Adipose tissue (tissue), 3 donors: ENCODE results near the gene FBXO42. TPM values are rescaled to one million over a fixed set of nuclear protein-coding genes. Genes with fewer than 3 reads are reported as not detected.
A peak's percentile ranks its signal among the peaks of the same experiment; 100 is the strongest.
"Not testable (repeated sequence)": the region's sequence is repeated elsewhere in the genome, so short reads cannot be mapped to it uniquely, and the experiment has no call there.

Experiments used
- H3K27ac ChIP-seq: one replicate; pipeline ENCODE4 v1.5.1; 2013; ENCODE audit warnings: low read depth, low read length
- WGBS, 3 donors: extraction: QIAGEN DNeasy Blood & Tissue Kit; methylation state at CpG; one replicate each; pipeline ENCODE4 v1.1.7; 2013; 5-methylcytosine and 5-hydroxymethylcytosine counted together
- polyA plus RNA-seq, 3 donors: library from polyadenylated mRNA; stranded (reverse); fragments of 200-250 nt; gene quantifications; one replicate each; pipeline ENCODE4 v1.2.3, GENCODE V29; 2013
- donor health status: healthy with polysubstance abuse.
- donor health status: Bipolar disorder and iron deficiency.
- donor health status: healthy.

FBXO42 gene
- polyA plus RNA-seq, 3 donors: 7.4 to 12.4 (median 10.1) TPM

DNA sequence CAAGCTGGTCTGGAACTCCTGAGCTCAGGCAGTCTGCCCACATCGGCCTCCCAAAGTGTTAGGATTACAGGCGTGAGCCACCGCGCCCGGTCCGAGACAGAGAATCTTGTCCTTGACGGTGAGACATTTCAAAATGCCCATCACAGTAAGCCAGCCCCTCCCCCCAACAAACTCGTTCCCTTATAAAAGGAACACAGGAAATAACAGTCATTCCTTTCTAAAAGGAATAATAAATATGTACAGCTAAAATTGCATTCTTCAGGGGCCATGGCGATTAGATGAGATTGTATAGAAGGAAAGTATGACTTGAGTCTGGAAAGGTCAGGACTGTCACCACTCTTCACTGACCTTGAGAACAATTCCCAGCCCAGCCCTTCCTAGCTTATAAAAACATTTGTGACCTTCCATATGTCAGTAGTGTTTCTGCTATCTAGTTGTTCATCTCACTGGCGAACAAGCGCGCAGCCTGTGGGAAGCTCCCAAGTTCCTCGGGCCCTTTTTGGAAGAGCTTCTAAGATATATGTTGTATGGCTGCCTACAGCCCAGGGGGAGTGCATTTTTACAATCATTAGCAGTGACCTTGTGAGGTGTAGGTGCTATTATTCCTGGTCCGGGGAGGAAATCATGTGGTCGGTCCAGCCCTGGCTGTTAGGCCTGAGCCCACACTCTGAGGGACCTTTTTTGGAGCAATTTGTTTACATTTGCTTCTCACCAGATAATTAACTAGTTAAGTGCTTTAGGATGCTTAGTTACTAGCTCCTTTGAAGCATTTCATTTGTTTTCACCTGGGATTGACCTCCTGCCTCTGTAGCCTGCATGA, 23.5 kb upstream of the FBXO42 start:
- WGBS, 3 donors: 46 to 57% (median 57%) methylated on average over 15 of the region's 15 CpGs
- no peak overlapping the region for H3K27ac ChIP-seq

DNA sequence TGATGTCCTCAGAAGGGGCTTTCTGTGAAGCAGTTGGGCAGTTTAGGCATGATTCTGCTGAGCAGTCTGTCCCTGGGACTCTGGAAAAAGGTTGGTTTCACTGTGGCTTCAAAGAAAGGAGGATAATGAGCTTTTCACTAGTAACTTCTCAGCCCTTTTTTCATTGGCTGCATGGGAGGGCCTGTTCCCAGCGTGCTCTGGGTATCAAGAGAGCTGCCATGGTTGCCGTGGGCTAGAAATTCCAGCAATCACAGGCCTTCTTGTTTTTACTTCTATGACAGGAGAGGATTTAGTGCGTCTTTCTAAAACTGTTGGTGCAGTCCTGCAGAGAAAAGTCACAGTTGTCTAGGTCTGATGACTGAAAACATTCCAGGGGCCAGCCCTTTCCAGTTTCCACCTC, 22.0 kb upstream of the FBXO42 start:
- no peak overlapping the region for H3K27ac ChIP-seq
- 86 to 89% (median 88%) methylated on average over 3 of the region's 3 CpGs for WGBS, 3 donors

DNA sequence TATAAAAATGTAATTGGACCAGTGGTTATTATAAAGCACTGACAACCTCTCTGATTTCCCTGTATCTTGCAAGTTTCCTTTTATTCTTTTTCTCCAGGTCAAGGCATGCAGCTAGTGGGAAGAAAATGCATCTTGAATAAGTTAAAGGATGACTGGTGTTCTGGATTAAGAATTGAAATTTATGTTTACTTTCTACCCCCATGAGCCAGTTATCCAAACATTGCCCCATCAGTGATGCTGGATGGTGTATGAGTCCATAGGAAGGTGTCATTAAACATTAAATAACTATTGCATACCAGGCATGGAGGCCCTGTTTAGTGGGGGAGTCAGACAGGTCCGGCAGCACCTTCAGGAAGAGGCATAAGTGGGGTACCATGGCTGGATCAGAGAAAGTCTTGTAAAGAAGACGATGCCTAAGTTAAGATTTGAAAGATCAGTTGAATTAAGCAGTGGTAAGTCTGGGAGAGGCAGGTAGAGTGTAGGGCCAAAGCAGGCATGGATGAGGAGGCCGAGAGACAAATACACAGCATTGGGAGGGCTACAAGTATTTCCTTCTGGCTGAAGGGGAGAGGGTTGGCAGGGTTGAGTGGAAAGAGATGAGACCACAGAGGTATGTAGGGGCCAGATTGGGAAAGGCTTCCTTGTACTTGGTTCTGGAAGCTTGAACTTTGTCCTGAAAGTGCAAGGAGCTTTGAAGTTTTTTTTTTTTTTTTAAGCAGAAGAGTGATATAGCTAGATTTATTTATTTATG, 20.4 kb upstream of the FBXO42 start:
- no peak overlapping the region for H3K27ac ChIP-seq
- 82 to 86% (median 85%) methylated on average over 3 of the region's 3 CpGs for WGBS, 3 donors

DNA sequence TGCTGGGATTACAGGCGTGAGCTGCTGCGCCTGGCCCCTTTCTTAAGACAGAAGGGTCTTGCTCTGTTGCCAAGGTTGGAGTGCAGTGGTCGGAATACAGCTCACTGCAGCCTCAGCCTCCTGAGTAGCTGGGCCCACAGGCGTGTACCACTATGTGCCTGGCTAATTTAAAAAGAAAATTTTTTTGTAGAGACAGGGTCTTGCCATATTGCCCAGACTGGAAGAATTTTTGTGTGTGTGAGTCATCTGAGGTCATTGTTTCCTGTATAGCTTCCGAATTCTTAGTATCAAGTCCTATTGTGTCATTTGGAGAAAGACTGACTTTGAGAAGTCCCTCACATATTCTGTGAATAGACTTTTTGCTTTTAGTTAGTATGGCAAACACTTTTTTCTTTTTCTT, 19.4 kb upstream of the FBXO42 start:
- no peak overlapping the region for H3K27ac ChIP-seq
- 74 to 84% (median 78%) methylated on average over 5 of the region's 5 CpGs for WGBS, 3 donors

DNA sequence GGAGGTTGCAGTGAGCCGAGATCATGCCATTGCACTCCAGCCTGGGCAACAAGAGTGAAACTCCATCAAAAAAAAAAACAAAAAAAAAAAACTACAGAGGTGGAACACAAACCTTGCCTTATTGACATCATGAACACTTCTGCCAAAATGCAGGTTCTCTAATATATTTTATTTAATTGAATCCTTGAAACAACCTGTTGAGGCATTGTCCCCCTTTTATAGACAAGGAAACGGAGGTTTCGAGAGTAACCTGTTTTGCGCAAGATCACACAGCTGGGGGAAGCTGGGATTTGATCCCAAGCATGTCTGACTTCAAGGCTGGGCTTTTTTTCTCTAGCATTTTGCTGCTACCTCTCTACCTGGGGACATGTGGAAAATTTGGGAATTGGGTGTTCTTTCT, 17.5 kb upstream of the FBXO42 start:
- H3K27ac ChIP-seq: no peak overlapping the region
- WGBS, 3 donors: 73 to 93% (median 83%) methylated on average over 4 of the region's 4 CpGs

DNA sequence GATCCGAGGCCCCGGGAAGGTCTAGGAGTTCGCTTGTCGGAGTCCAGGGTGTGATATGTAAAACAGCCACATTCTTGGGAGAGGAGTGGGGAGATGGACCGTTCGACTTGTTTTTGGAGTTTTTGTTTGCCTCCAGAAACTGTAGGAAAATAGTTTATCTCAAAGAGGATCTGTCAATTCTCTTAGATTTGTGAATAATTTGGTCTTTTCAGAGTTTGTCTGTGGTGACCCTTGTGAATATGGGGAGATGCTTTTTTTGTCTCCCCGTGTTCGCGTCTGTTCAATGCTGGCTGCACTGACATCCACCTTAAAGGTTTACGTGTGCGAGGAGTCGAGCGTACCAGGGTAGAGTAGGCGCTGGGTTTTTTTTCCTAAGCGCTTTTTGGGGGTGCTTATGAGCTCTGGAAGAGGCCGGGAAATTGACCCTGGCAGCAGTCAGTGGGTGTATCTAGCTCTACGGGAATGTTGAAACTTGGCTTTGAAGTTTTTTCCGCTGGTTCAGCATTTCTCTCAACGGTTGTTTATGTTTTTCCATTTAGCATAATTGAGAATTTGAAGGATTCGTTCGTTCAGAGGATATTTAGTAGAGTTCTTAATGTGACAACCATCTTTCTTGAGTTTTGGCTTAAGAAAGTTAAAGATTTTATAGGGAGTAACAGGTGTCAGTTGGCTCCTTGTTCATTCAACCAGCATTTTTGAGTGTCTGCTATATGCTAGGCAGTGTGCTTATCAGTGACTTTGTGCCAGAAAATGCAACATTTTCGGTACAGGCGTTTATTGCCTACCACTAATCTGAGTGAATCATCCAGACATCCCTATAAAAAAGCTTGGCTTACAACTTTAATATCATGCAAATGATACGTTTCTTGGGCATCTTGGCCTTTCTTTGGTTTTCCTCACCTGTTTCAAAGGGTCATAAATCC, 15.9 kb upstream of the FBXO42 start:
- WGBS, 3 donors: 2 to 4% (median 3%) methylated on average over 24 of the region's 24 CpGs
- H3K27ac ChIP-seq: peak overlapping the region; percentile 82

DNA sequence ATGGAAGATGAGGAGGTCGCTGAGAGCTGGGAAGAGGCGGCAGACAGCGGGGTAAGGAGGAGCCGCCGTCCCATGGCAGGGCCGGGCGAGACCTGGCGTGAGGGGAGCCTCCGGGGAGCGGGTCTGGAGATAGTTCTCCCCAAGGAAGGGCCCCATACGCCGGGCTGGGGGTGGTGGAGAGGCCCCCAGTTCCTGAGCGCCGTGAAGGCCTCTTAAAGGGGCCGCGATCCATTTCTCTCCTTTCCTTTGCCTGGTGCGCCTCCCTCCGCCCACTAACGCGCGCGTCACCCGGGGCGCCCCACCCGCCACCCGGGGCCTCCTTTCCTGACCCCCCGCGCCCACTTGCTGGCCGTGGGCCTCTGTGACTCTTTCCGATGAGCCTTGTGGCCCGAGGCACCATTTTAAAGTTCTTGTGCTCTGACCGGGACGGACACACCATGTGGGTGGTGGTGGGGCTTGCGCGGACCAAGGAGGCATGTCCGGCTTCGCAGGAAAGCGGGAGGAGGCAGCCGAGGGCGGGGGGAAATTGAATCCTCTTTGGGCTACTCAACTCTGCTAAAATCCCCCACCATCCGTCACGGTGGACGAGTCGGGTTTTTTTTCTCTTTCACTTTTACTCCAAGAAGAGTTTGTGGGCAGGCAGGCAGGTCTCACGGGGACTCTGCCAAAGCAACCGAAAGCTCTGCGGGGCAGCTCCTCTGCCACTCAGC, 15.1 kb upstream of the FBXO42 start:
- peak overlapping the region; percentile 82 for H3K27ac ChIP-seq
- WGBS, 3 donors: 0 to 1% (median 0%) methylated on average over 32 to 47 of the region's 47 CpGs

DNA sequence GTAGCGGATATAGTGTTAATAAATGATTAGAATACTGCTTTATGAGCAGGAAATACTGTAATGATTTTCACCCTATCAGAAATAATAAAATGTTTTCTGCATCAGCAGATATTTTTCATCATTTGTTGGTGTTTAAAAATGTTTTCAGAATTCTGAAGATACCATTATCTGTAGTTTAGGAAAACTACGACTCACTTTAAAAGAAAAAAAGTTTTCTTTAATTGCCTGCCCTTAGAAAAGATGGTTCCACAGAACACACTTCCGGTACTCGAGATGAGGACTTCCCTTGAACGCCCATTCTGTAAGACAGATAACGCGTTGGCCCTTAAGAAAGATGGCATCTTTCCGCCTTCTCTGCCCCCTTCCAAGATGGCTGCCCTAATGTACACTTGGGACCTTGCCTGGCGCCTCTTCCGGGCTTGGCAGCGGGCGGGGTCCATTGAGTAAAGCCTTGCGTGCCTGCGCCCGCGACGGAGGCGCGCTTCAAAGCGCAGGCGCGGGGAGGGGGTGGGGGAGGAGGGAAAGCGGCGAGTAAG, 14.5 kb upstream of the FBXO42 start, which contains the start of gene SZRD1:
TSS of gene SZRD1 (plus strand) at position 521 of the 536 bp plus-strand sequence. CDS start 16 bp downstream, outside the sequence.
- H3K27ac ChIP-seq: peak within 1 kb of the TSS; percentile 82
- WGBS, 3 donors: 1 to 2% (median 2%) methylated on average over 24 of the region's 24 CpGs

DNA sequence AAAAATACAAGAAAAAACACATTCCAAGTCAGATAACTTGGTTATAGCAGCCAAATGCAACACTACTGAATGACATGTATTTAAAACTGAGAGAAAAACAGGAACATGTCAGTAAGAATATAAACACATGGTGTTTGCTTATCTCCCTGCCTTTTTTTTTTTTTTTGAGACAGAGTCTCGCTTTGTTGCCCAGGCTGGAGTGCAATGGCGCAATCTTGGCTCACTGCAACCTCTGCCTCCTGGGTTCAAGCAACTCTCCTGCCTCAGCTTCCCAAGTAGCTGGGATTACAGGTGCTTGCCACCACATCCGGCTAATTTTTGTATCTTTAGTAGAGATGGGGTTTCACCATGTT, 12.8 kb upstream of the FBXO42 start:
- WGBS, 3 donors: 46 to 61% (median 50%) methylated on average over 3 of the region's 3 CpGs
- not testable (repeated sequence) for H3K27ac ChIP-seq

DNA sequence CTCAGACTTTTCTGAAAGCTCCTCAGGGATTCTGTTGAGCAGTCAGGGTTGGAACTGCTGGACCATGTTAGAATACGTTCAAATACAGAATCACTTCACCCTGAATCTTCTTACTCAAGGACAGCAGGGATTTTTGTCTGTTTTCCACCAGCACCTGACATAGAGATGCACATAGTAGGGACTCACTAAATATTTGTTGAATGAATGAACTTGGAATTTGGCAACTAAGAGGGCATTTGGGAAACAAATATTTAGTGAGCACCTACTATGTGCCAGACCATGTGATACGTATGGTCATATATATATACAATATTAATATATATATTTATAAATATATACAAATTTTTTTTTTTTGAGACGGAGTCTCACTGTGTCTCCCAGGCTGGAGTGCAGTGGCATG, 4.6 kb upstream of the FBXO42 start:
- H3K27ac ChIP-seq: no peak overlapping the region
- 82 to 86% (median 83%) methylated on average over 3 of the region's 3 CpGs for WGBS, 3 donors

DNA sequence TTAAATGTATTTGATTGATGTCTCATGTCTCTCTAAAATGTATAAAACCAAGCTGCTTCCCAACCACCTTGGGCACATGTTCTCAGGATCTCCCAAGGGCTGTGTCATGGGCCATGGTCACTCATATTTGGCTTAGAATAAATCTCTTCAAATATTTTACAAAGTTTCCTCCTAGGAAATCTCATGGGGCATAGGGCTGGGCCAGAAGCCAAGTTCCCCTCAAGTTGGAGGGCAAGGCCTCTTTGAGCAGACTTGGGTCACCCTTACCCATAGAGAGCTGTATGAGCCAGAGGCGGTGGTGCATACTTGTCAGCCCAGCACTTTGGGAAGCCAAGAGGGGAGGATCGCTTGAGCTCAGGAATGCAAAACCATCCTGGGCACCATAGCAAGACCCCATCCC, 2.3 kb upstream of the FBXO42 start:
- no peak overlapping the region for H3K27ac ChIP-seq
- 75 to 92% (median 81%) methylated on average over 2 of the region's 2 CpGs for WGBS, 3 donors

DNA sequence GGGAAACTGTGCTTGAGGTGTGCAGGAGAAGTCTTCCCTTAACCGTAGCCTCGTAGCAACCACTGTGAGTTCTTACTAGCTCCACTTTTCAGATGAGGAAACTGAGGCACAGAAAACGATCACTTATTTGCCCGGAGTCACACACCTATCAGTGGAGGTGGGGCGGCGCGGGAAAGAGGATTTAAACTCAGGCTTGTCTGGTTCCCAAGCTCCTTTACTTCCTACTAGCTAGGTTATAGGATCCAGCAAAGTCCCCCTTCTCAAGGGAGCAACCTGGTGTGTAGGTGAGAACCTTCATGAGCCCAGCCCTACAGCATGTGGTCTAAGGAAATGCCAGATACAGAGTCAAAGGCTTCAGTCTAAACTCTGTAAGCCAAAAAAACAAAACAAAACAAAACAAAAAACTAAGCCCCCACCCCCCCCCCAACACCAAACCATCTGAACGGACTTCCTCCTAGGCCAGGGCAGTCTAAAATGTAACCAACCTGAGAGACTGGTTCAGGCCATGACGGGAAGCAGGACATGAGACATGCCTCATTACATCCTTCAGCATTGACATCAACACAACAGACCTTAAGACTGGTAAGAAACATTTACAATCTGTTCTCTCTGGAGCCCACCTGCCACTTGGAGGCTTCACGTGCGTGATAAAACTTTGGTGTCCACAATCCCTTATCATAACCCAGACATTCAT, 709 bp upstream of the FBXO42 start:
- WGBS, 3 donors: 47 to 54% (median 50%) methylated on average over 11 of the region's 11 CpGs
- no peak overlapping the region for H3K27ac ChIP-seq

DNA sequence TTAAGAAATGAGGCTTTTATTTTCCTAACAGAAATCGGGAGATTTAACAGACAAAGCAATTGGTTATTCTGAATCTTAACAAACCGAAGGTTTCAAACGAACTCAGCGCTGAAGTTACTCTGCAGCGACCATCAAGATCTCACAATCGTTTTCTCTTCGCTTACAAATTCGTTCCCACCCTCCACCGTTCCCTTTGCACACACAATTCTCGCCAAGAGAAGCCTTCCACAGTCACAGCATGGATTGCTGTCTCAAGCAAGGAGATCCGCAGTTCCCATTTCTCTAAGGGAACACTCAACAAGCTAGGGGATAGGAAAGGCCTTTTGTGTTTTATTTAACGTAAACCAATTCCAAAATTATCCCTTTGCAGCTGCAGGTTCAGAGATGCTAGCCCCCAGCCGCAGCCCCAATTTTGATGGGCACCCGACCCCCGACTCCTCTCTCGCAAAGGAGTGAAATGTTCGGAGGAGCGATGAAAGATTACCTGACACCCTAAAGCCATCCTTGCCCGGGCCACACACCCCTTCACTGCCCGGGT, 755 bp downstream of the FBXO42 start:
- 1% methylated on average over 20 of the region's 20 CpGs for WGBS, 3 donors
- H3K27ac ChIP-seq: peak overlapping the region; percentile 74

DNA sequence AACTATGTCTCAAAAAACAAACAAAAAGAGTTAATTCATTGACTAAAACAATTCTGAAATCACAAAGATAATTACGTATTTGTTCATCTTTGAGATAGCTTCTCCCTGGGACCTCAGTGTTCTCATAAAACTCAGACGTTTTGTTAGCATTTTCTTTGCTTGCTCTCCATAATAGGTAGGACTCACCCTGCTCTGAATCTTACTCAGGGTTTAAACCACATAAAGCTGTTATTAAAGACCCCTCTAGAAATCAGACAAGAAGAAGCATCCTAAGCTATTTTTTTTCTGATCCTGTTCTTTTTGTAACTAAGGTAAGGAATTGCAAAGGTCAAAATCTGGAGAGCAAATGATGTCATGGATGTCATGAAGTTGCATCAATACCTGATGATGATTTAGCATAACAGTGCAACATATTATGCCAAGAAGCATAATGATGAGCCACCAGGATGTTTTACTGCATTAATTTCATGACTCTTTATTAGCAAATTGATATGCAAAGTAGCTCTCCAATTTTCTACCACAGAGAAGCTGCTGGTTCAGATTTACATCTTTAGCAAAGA, 2.4 kb downstream of the FBXO42 start:
- WGBS, 3 donors: 48 to 67% (median 67%) methylated on average over 2 of the region's 2 CpGs
- H3K27ac ChIP-seq: no peak overlapping the region

DNA sequence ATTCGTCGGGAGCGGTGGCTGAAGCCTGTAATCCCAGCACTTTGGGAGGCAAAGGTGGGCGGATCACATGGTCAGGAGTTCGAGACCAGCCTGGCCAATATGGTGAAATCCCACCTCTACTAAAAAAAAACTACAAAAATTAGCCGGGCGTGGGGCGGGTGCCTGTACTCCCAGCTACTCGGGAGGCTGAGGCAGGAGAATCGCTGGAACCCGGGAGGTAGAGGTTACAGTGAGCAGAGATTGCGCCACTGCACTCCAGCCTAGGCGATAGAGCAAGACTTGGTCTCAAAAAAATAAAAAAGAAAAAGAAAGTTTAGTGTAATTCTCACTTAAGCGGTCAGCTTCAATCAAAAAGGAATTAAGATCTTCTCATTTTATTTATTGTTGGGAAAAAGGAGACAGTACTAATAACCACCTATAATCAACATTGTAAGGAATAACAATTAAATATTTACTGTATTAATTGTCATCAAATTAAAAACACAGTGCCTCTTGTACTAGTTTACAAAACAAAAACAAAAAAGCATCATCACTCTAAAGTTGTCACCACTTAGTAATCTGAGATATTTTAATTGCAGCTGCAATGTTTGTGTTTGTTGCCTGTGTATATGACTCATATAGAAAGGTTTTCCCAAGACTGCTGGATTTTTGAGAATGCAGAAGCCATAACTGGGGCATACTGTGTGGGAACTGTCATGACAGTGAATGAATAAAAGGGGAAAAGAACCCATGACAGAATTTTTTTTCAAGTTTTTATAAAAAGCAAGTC, 3.7 kb downstream of the FBXO42 start:
- WGBS, 3 donors: 90 to 94% (median 91%) methylated on average over 14 of the region's 14 CpGs

DNA sequence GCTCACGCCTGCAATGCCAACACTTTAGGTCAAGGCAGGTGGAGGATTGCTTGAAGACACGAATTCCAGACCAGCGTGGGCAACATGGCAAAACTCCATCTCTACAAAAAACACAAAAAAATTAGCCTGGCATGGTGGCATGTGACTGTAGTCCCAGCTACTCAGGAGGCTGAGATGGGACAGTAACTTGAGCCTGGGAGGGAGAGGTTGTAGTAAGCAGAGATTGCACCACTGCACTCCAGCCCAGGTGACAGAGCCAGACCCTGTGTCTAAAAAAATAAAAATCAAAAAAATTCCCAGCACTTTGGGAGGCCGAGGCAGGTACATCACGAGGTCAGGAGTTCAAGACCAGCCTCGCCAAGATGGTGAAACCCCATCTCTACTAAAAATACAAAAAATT, 9.0 kb downstream of the FBXO42 start:
- 95 to 97% (median 96%) methylated on average over 6 of the region's 6 CpGs for WGBS, 3 donors
- not testable (repeated sequence) for H3K27ac ChIP-seq

More for the DNA sequence above, 3.7 kb downstream of the FBXO42 start:
- no peak overlapping the region for H3K27ac ChIP-seq
